SJCRH30 (cell line): ENCODE results near the gene HSD17B4. TPM values are rescaled to one million over a fixed set of nuclear protein-coding genes. Genes with fewer than 3 reads are reported as not detected.
"Not testable (repeated sequence)": the region's sequence is repeated elsewhere in the genome, so short reads cannot be mapped to it uniquely, and the experiment has no call there.

Source experiments
- DNase-seq, 2 experiments: peaks; one replicate each; pipeline ENCODE4 v3.0.0-alpha.2; 2015 to 2020
- H3K27ac ChIP-seq: fragments of 250-450 bp; sonication (Bioruptor Pico); 2 replicates; pipeline ENCODE4 v1.5.1; 2020; ENCODE audit warnings: mild to moderate bottlenecking, moderate library complexity
- H3K27me3 ChIP-seq: fragments of 250-450 bp; sonication (Bioruptor Pico); 2 replicates; pipeline ENCODE4 v1.5.1; 2020; ENCODE audit warnings: mild to moderate bottlenecking, moderate library complexity
- H3K36me3 ChIP-seq: fragments of 250-450 bp; sonication (Bioruptor Pico); 2 replicates; pipeline ENCODE4 v1.5.1; 2020; ENCODE audit warnings: mild to moderate bottlenecking, moderate library complexity
- H3K4me1 ChIP-seq: fragments of 250-450 bp; sonication (Bioruptor Pico); 2 replicates; pipeline ENCODE4 v1.5.1; 2020; ENCODE audit warnings: mild to moderate bottlenecking, moderate library complexity
- H3K4me3 ChIP-seq: fragments of 250-450 bp; sonication (Bioruptor Pico); 2 replicates; pipeline ENCODE4 v1.5.1; 2020; ENCODE audit warnings: mild to moderate bottlenecking, moderate library complexity
- H3K9me3 ChIP-seq: fragments of 250-450 bp; sonication (Bioruptor Pico); replicated peaks from 2 replicates; pipeline ENCODE4 v1.5.1; 2020; ENCODE audit warnings: mild to moderate bottlenecking, moderate library complexity
- total RNA-seq: library from RNA; depleted of rRNA; stranded (reverse); fragments of >200 nt; shearing (Covaris generic); gene quantifications from 2 replicates; pipeline ENCODE4 v1.2.3, GENCODE V29; 2014

HSD17B4 gene
- total RNA-seq, 1 experiment from 2014 or later = 140 TPM

GRCh38 chr5:119418606-119419100 lies 33.6 kb upstream of the HSD17B4 start:
- Histone ChIP-seq H3K4me3 (no peak overlapping the region), H3K9me3 (no peaks in the 10 kb centered on the region), H3K36me3 (no peaks in the 10 kb centered on the region), H3K27me3 (no peaks in the 10 kb centered on the region), H3K27ac (no peak overlapping the region), H3K4me1 (peaks cover 1% of the 10 kb centered on the region; the same call in 1 of the 2 replicates)
- DNase-seq = peak in 1 of 2 experiments; percentile 26

- Histone ChIP-seq H3K4me3 (no peak overlapping the region), H3K4me1 (peaks cover 3% of the 10 kb centered on the region; the same call in 1 of the 2 replicates), H3K9me3 (no peaks in the 10 kb centered on the region), H3K36me3 (no peaks in the 10 kb centered on the region), H3K27me3 (no peaks in the 10 kb centered on the region), H3K27ac (no peak overlapping the region)
- DNase-seq = no peak
Observed at GRCh38 chr5:119420169-119420568, 32.1 kb upstream of the HSD17B4 start.

- H3K4me3 ChIP-seq = no peak overlapping the region
- peaks cover 3% of the 10 kb centered on the region; the same call in 1 of the 2 replicates for H3K4me1 ChIP-seq
- no peak overlapping the region for H3K27ac ChIP-seq
- H3K36me3 ChIP-seq = no peaks in the 10 kb centered on the region
- no peak for DNase-seq
- no peaks in the 10 kb centered on the region for H3K9me3 ChIP-seq
- no peaks in the 10 kb centered on the region for H3K27me3 ChIP-seq
Observed at GRCh38 chr5:119426057-119426456, 26.2 kb upstream of the HSD17B4 start.

- peaks cover 3% of the 10 kb centered on the region; the same call in 1 of the 2 replicates for H3K4me1 ChIP-seq
- no peaks in the 10 kb centered on the region for H3K27me3 ChIP-seq
- H3K9me3 ChIP-seq = no peaks in the 10 kb centered on the region
- H3K27ac ChIP-seq = no peak overlapping the region
- H3K36me3 ChIP-seq = no peaks in the 10 kb centered on the region
- DNase-seq = no peak
- H3K4me3 ChIP-seq = no peak overlapping the region
Observed at GRCh38 chr5:119427060-119427459, 25.2 kb upstream of the HSD17B4 start.

- not testable (repeated sequence) for H3K27me3 ChIP-seq, H3K4me3 ChIP-seq, DNase-seq, H3K9me3 ChIP-seq, H3K36me3 ChIP-seq, H3K27ac ChIP-seq, H3K4me1 ChIP-seq
Observed at GRCh38 chr5:119427596-119427995, 24.7 kb upstream of the HSD17B4 start.

- not testable (repeated sequence) for DNase-seq, H3K27me3 ChIP-seq, H3K9me3 ChIP-seq, H3K36me3 ChIP-seq, H3K4me3 ChIP-seq, H3K27ac ChIP-seq, H3K4me1 ChIP-seq
Observed at GRCh38 chr5:119428166-119428565, 24.1 kb upstream of the HSD17B4 start.

- not testable (repeated sequence) for H3K27me3 ChIP-seq, H3K4me3 ChIP-seq, H3K9me3 ChIP-seq, H3K36me3 ChIP-seq, H3K27ac ChIP-seq, DNase-seq, H3K4me1 ChIP-seq
Observed at GRCh38 chr5:119428574-119428973, 23.7 kb upstream of the HSD17B4 start.

- DNase-seq, H3K27ac ChIP-seq, H3K36me3 ChIP-seq, H3K9me3 ChIP-seq, H3K4me1 ChIP-seq, H3K4me3 ChIP-seq, H3K27me3 ChIP-seq: not testable (repeated sequence)
Observed at GRCh38 chr5:119432674-119433237, 19.5 kb upstream of the HSD17B4 start.

- Histone ChIP-seq H3K9me3 (no peaks in the 10 kb centered on the region; the same call in none of the 2 replicates), H3K27me3 (no peaks in the 10 kb centered on the region), H3K4me1 (no peaks in the 10 kb centered on the region), H3K27ac (no peak overlapping the region), H3K4me3 (no peak overlapping the region), H3K36me3 (no peaks in the 10 kb centered on the region)
- DNase-seq = peak; percentile 57 to 74
Observed at GRCh38 chr5:119435436-119436132, 16.7 kb upstream of the HSD17B4 start.

- not testable (repeated sequence) for H3K9me3 ChIP-seq, H3K27ac ChIP-seq, DNase-seq, H3K4me3 ChIP-seq, H3K27me3 ChIP-seq, H3K4me1 ChIP-seq, H3K36me3 ChIP-seq
Observed at GRCh38 chr5:119437785-119438586, 14.3 kb upstream of the HSD17B4 start.

GRCh38 chr5:119438587-119438917 lies 13.7 kb upstream of the HSD17B4 start:
- not testable (repeated sequence) for H3K27ac ChIP-seq, H3K9me3 ChIP-seq, H3K4me3 ChIP-seq, H3K27me3 ChIP-seq, H3K4me1 ChIP-seq, H3K36me3 ChIP-seq, DNase-seq

- Histone ChIP-seq H3K4me1 (no peaks in the 10 kb centered on the region), H3K27me3 (no peaks in the 10 kb centered on the region), H3K36me3 (no peaks in the 10 kb centered on the region), H3K4me3 (no peak overlapping the region), H3K9me3 (no peaks in the 10 kb centered on the region), H3K27ac (no peak overlapping the region)
- DNase-seq = no peak
Observed at GRCh38 chr5:119439140-119439631, 13.1 kb upstream of the HSD17B4 start.

GRCh38 chr5:119439632-119440031 lies 12.7 kb upstream of the HSD17B4 start:
- H3K27ac ChIP-seq, H3K27me3 ChIP-seq, H3K4me3 ChIP-seq, H3K4me1 ChIP-seq, H3K9me3 ChIP-seq, H3K36me3 ChIP-seq, DNase-seq: not testable (repeated sequence)

- H3K4me1 ChIP-seq, H3K36me3 ChIP-seq, H3K27me3 ChIP-seq, H3K27ac ChIP-seq, H3K4me3 ChIP-seq, H3K9me3 ChIP-seq, DNase-seq: not testable (repeated sequence)
Observed at GRCh38 chr5:119444643-119445042, 7.7 kb upstream of the HSD17B4 start.

GRCh38 chr5:119445544-119445943 lies 6.8 kb upstream of the HSD17B4 start:
- no peaks in the 10 kb centered on the region; the same call in 1 of the 2 replicates for H3K9me3 ChIP-seq
- no peak overlapping the region for H3K4me3 ChIP-seq
- no peak for DNase-seq
- no peak overlapping the region for H3K27ac ChIP-seq
- no peaks in the 10 kb centered on the region for H3K27me3 ChIP-seq
- no peaks in the 10 kb centered on the region for H3K4me1 ChIP-seq
- H3K36me3 ChIP-seq = no peaks in the 10 kb centered on the region
